NCI-H128 (cell line): Measurements from ENCODE around the gene PADI3.

Experiments used
- DNase-seq: peaks from one replicate; lab custom pipeline; 2025; ENCODE audit not compliant: unreplicated experiment; lab: John Stamatoyannopoulos, UW

Gene PADI3

DNA sequence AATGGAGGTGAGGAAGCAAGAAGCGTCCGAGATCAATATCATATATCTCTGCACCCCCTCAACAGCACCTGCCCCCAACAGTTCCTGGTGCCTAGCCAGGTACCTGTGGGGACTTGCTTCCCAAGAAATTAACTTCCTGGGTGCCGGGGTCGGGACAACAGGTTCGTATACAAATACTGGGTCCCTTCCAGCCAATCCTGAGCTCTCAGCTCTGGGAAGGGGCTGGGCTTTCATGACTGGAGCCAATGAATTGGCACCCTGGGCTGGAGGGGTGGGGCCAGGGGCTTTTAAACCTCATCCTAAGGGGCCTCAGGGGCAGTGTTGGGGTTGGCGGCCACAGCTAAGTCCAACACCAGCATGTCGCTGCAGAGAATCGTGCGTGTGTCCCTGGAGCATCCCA lies at the start of gene PADI3:
Gene PADI3 (plus strand): TSS at position 318 of the 400 bp plus-strand sequence. CDS start 40 bp downstream, at position 358.
- DNase-seq = no peak

DNA sequence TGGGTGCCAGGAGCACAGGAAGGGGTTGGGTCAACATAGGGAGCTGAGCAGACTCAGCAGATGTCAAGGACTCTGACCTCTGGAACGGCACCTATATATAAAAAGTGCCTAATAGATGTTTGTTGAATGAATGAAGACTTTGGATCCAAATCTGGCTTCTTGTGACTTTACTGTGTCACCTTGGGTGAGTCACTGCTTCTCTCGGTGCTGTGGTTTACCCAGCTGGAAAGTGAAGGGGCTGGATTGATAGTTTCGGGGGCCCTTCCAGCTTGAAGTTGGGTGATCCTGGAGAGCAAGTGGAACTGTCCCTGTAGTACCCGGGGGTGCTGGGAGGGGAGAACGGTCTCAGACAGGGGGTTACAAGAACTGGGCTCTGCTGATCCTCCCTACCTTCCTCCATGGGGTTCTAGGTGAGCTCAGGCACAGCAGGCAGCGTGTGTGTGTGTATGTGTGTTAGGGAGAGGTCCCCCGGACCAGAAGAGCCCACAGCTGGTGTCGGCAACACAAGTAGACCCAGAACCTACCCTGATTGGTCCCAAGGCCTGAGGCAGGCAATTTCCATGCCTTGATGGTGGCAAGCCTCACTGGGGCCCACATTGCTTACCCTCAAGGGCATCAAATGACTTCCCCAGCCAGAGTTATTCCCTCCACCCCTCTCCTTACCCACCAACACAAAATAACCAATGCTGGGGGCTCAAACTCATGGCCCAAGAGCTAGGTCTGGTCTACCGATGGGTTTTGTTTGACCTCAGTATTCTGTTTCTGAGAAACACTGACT lies 49.4 kb upstream of the PADI3 start:
- no peak for DNase-seq

- DNase-seq = no peak
Measured at GRCh38 chr1:17200246-17200645, 48.7 kb upstream of the PADI3 start.

- no peak for DNase-seq
Measured at GRCh38 chr1:17200756-17201155, 48.1 kb upstream of the PADI3 start.

- no peak for DNase-seq
Measured at GRCh38 chr1:17201201-17202021, 47.5 kb upstream of the PADI3 start.

DNA sequence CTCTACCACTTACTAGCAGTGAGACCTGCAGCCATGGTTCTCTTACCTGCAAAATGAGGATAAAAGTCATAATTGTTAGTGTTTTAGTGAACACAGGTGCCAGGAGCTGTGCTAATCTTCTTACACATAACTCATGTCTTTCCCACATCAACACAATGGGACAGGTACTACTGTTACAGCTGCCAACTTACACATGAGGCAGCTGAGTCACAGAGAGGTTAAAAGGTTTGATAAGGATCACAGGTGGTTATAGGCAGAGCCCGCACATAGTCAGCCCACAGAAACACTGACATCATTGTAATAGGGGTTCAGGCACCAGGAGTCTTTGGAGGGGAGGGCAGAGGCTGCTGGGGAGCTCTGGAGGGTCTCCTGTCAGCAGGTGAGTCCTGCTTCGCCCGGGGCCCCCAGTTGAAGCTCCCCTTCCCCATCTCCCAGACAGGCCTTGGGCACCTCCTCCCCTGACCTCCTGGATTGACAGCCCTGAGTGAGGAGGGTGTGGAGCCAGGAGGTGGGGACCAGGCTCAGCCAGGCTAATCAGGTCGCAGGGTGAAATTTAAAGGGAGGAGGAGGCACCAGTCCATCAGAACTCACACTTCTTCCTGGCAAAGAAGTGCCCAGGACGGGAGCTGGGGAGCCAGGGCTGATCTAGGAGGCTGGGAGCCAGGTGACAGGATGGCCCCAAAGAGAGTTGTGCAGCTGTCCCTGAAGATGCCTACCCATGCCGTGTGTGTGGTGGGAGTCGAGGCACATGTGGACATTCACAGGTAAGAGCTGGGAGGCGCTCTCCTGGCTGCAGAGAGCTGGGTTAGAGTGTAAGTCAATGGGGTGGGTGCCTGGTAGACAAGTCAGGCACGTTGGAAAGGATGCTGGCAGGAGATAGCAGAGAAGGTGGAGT lies 44.1 kb upstream of the PADI3 start, which contains the start of gene PADI1:
Gene PADI1 (plus strand): TSS at position 583 of the 895 bp plus-strand sequence. CDS start 90 bp downstream, at position 673.
- no peak for DNase-seq

GRCh38 chr1:17205652-17206051 lies 43.2 kb upstream of the PADI3 start:
- DNase-seq = no peak

DNA sequence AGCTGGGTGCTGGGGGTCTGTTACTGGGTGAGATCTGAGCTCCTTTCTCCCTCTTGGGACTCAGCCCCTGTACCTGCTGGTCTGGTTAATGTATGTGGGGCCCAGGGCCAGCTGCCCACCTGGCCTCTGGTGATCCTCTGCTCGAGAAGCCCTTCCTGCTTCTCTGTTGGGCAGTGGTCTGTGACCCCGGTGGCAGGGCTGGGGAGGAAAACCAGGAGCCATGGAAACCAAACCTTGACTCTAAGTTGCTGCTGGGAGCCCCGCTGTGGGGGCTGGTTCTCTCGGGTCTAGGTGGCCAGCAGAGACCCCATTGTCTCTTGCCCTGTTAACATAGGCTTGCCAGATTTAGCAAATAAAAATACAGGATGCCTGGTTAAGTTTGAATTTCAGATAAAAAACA lies 42.7 kb upstream of the PADI3 start:
- no peak for DNase-seq

- no peak for DNase-seq
Measured at GRCh38 chr1:17207046-17207445, 41.9 kb upstream of the PADI3 start.

DNA sequence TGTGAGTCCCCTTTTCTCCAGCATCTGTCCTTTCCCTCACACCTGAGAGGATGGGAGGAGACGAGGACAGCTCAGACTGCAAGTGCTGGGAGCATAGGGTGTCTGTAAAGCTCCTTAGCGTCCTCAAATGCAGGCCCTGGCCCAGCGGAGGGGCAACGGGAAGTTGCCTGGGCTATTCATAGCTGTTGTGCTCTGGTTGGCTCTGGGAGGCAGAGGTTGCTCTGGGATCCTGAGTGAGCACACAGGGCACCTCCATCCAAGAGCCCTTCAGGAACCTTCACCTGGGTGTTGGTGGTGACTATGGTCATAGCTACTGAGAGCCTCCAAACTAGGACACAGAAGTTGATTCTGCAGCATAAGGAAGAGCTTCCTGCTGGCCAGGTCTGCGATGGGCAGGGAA lies 41.4 kb upstream of the PADI3 start:
- no peak for DNase-seq

- DNase-seq = no peak
Measured at GRCh38 chr1:17207966-17208418, 40.9 kb upstream of the PADI3 start.

DNA sequence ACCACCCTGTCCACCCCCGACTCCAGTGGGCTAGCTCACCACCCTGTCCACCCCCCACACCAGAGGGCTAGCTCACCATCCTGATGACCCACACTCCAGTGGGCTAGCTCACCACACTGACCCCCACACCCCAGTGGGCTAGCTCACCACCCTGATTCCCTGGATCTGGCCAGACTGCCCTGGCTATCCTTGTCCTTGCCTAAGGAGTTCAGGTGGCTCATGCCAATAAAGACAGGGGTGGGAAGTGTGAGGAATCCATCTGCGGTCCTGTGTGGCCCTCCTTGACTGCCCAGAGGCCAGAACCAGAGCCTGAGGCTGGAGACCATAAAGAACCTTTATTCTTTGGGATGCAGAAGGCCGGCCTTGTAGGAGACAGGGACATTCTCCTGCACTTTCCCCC lies 40.4 kb upstream of the PADI3 start:
- DNase-seq = no peak

GRCh38 chr1:17209430-17209829 lies 39.5 kb upstream of the PADI3 start:
- DNase-seq = no peak

DNA sequence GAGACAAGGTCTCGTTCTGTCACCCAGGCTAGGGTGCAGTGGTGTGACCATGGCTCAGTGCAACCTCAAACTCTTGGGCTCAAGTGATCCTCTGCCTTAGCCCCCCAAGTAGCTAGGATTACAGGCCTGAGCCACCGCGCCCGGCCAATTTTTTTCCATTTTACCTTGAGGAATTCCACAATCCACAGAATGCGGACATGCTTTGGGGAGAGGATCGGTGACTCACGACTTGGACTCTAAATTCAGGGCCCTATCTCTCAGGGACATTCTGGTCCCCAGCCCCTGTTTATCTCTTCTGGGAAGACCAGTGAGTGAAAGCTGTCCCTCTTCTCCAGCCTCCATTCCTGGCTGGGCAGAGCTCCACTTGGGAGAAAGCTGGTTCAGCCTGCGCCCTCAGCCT lies 38.7 kb upstream of the PADI3 start:
- no peak for DNase-seq

DNA sequence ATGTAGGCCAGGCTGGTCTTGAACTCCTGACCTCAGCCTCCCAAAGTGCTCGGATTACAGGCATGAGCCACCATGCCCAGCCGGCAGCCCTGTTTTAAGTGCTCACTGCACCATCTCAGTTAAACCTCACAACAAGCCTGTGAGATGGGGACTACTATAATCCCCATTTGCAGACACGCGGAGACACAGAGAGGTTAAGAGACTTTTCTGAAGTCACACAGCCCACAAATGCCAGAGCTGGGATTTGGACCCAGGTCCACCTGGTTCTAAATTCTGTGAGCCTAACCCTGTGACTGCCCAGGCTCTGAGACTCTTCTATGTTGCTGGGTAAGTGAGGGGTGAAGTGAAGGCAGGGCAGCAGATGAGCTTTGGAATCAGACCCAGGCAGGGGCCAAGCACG lies 37.5 kb upstream of the PADI3 start:
- DNase-seq = no peak

DNA sequence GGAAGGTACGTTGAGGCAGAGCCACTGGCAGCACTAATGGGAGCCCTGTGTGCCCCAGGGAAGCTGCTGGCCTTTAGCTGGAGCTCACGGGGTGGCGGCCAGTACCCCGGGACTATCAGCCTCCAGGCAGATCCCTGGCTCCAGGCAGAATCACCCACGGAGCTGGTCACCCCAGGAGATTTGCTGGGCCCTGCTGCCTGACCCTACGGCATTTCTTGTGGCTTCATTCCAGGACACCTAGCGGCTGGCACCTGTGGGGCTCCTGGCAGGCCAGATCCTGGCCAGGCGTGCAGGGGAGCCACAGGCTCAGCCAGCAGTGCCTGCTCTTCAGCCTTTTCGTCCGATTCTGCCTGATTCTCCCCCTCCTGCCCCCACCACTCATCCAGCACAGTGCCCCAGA lies 36.9 kb upstream of the PADI3 start:
- no peak for DNase-seq

GRCh38 chr1:17212487-17213121 lies 36.3 kb upstream of the PADI3 start:
- peak; percentile 13 for DNase-seq

GRCh38 chr1:17213148-17213781 lies 35.6 kb upstream of the PADI3 start:
- no peak for DNase-seq

DNA sequence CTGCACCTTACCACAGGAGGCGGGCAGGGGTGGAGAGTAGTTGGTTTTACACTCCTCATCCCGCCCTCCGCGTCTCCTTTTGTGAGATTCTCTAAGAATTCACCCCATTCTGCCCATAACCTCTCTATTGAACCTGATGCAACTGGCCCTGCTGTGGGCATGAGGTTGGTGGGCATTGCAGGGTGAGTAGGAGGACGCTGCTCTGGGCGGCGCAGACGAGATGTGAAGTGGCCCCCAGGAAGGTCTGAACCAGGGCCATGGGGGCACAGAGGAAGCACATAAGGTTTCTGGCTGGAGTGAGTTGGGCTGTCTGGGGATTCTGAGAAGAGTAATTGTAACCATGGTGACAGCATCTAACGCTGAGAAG lies 35.1 kb upstream of the PADI3 start:
- no peak for DNase-seq

DNA sequence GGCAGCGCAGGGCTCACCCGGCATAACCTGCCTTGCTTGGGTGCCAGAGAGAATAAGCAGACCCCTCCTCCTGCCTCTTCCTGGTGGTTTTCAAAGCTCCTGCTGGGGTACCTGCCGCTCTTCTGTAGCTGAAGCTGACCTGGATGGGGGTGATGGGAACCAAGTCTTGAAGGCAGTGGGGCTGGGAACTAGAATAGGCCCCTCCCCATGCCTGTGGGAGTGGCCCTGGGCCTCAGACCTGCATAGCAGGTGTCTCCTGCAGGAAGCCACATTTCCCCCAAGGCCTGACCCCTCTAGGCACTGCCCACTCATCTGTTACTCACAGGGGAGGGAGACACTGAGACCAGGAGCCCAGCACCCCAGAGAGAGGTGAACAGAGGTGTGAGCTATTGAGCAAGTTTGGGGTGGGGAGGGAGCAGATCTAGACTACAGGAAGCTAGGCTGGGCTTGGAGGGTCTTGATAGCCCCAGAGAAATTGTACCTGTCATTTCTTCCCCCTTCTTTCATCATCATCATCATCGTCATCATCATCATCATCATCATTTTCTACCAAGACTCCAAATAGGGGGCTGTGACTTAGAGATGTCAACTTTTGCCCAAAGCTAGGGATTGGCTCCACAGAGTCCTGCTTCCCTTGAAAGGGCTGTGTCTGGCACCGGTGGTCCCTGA lies 33.9 kb upstream of the PADI3 start:
- DNase-seq = no peak
